Activated CD4-positive, alpha-beta T cell treated with anti-CD3 and anti-CD28 coated beads for 36 hours (primary cell): Measurements from ENCODE around the gene PPTC7. TPM values are rescaled to one million over a fixed set of nuclear protein-coding genes. Genes with fewer than 3 reads are reported as not detected.
A peak's percentile ranks its signal among the peaks of the same experiment; 100 is the strongest.
"Not testable (repeated sequence)": the region's sequence is repeated elsewhere in the genome, so short reads cannot be mapped to it uniquely, and the experiment has no call there.

Experiments
- ATAC-seq: fragments of 200-7000 bp; cut with Tn5 transposase; one replicate; pipeline ENCODE4 v1.10.0; 2021; ENCODE audit warnings: mild to moderate bottlenecking, moderate library complexity
- CTCF ChIA-PET: fragments of 350-600 bp; sonication (Branson Sonifier 250); formaldehyde crosslinking; loops from one replicate; lab custom pipeline; 2021; ENCODE audit warnings: antibody characterized with exemption; lab: Charles Lee
- POLR2A ChIA-PET: fragments of 350-600 bp; sonication (Branson Sonifier 250); formaldehyde crosslinking; loops from one replicate; lab custom pipeline; 2021; ENCODE audit warnings: antibody characterized with exemption, inconsistent platforms; lab: Charles Lee
- DNase-seq: peaks from one replicate; pipeline ENCODE4 v3.0.0-alpha.2; 2020
- H3K27ac Mint-ChIP-seq: one replicate; pipeline ENCODE4 v1.8.0; 2021; ENCODE audit warnings: mixed read lengths
- H3K27me3 Mint-ChIP-seq: one replicate; pipeline ENCODE4 v1.8.0; 2021; ENCODE audit warnings: mixed read lengths
- H3K36me3 Mint-ChIP-seq: one replicate; pipeline ENCODE4 v1.8.0; 2021; ENCODE audit warnings: low read depth, mixed read lengths
- H3K4me1 Mint-ChIP-seq: one replicate; pipeline ENCODE4 v1.8.0; 2021; ENCODE audit warnings: mixed read lengths
- H3K4me3 Mint-ChIP-seq: one replicate; pipeline ENCODE4 v1.8.0; 2021; ENCODE audit warnings: mild to moderate bottlenecking, moderate library complexity, mixed read lengths
- H3K9me3 Mint-ChIP-seq: one replicate; pipeline ENCODE4 v1.8.0; 2021; ENCODE audit warnings: low read depth, mixed read lengths
- intact Hi-C, 2 experiments: fragments of 100-400 bp; cut with DNase I in 1 of 2; cut with micrococcal nuclease in 1 of 2; formaldehyde crosslinking; loops; one replicate each; pipeline versions ENCODE4 v1.14.2 to v1.15.1; 2022 to 2024; cut with DNase I, micrococcal nuclease
- total RNA-seq, 2 experiments: library from RNA; stranded (reverse); gene quantifications; one replicate each; pipeline ENCODE4 v1.2.3, GENCODE V29; 2021

PPTC7 gene
- total RNA-seq, 2 experiments from 2014 or later = 33.4 to 36.5 TPM

GRCh38 chr12:110520876-110521712 is 62.0 kb downstream of the PPTC7 start:
- H3K36me3 Mint-ChIP-seq, intact Hi-C loops, H3K4me3 Mint-ChIP-seq, H3K9me3 Mint-ChIP-seq, H3K27me3 Mint-ChIP-seq, H3K27ac Mint-ChIP-seq: not testable (repeated sequence)
- CTCF ChIA-PET = interaction anchor here (4.0 kb wide), 1 partner anchor 81 kb away, joined by 19 read pairs; no protein-coding TSS in a partner anchor
- DNase-seq = peak; percentile 66
- peaks cover 15% of the 10 kb centered on the region for H3K4me1 Mint-ChIP-seq
- POLR2A ChIA-PET = interaction anchor here (1.3 kb wide), 1 partner anchor 19 kb away, joined by 4 read pairs; the partner anchor contains the start of genes RAD9B and VPS29
- ATAC-seq = peak; percentile 85

- H3K9me3 Mint-ChIP-seq, H3K4me3 Mint-ChIP-seq, H3K36me3 Mint-ChIP-seq, ATAC-seq, H3K27ac Mint-ChIP-seq, DNase-seq, H3K27me3 Mint-ChIP-seq, intact Hi-C loops: not testable (repeated sequence)
- POLR2A ChIA-PET = interaction anchor here (0.7 kb wide), 1 partner anchor 297 kb away, joined by 4 read pairs; no protein-coding TSS in a partner anchor
- CTCF ChIA-PET = interaction anchor here (1.0 to 4.0 kb wide), 2 partner anchors 9 to 84 kb away, joined by 5 to 19 read pairs; no protein-coding TSS in a partner anchor
- H3K4me1 Mint-ChIP-seq = peaks cover 15% of the 10 kb centered on the region
Observed at GRCh38 chr12:110518014-110518413, 65.1 kb downstream of the PPTC7 start.

GRCh38 chr12:110516995-110517394 is 66.1 kb downstream of the PPTC7 start:
- H3K4me3 Mint-ChIP-seq = no peak overlapping the region
- no peak overlapping the region for H3K27ac Mint-ChIP-seq
- no peaks in the 10 kb centered on the region for H3K9me3 Mint-ChIP-seq
- peaks cover 11% of the 10 kb centered on the region for H3K4me1 Mint-ChIP-seq
- no peaks in the 10 kb centered on the region for H3K36me3 Mint-ChIP-seq
- CTCF ChIA-PET = interaction anchor here (1.2 to 20.0 kb wide), 2 partner anchors 47 to 88 kb away, joined by 3 to 240 read pairs; no protein-coding TSS in a partner anchor
- no peak for ATAC-seq
- intact Hi-C loops = no loop called here
- DNase-seq = no peak
- H3K27me3 Mint-ChIP-seq = peaks cover 2% of the 10 kb centered on the region
- POLR2A ChIA-PET = no interaction called here

- ATAC-seq (no peak), DNase-seq (no peak)
- H3K4me1 Mint-ChIP-seq = no peaks in the 10 kb centered on the region
- no peaks in the 10 kb centered on the region for H3K9me3 Mint-ChIP-seq
- CTCF ChIA-PET = interaction anchor here (0.9 to 20.0 kb wide), 9 partner anchors 11 to 178 kb away, joined by 3 to 240 read pairs (median 3); no protein-coding TSS in a partner anchor
- no peak overlapping the region for H3K4me3 Mint-ChIP-seq
- POLR2A ChIA-PET = interaction anchor here (0.5 to 0.6 kb wide), 2 partner anchors 14 to 102 kb away, joined by 4 to 5 read pairs; no protein-coding TSS in a partner anchor
- peaks cover 2% of the 10 kb centered on the region for H3K27me3 Mint-ChIP-seq
- no peaks in the 10 kb centered on the region for H3K36me3 Mint-ChIP-seq
- no peak overlapping the region for H3K27ac Mint-ChIP-seq
- intact Hi-C loops = loop anchor here in 1 of 2 experiments (5.0 kb wide), 2 partner anchors 38 to 373 kb away; no protein-coding TSS in a partner anchor
Observed at GRCh38 chr12:110514363-110514762, 68.8 kb downstream of the PPTC7 start.

GRCh38 chr12:110513842-110514241 is 69.3 kb downstream of the PPTC7 start:
- POLR2A ChIA-PET = interaction anchor here (0.5 to 0.6 kb wide), 3 partner anchors 13 to 267 kb away, joined by 3 to 5 read pairs (median 4); no protein-coding TSS in a partner anchor
- Mint-ChIP-seq H3K36me3 (no peaks in the 10 kb centered on the region), H3K4me1 (no peaks in the 10 kb centered on the region), H3K4me3 (no peak overlapping the region), H3K27ac (no peak overlapping the region), H3K9me3 (no peaks in the 10 kb centered on the region), H3K27me3 (peaks cover 2% of the 10 kb centered on the region)
- DNase-seq (no peak), ATAC-seq (no peak)
- CTCF ChIA-PET = interaction anchor here (0.7 to 20.0 kb wide), 14 partner anchors 9 to 178 kb away, joined by 3 to 240 read pairs (median 4); partner anchors contain the start of genes ARPC3, RAD9B and VPS29
- intact Hi-C loops = loop anchor here (2.0 to 5.0 kb wide), 3 partner anchors 38 to 373 kb away; no protein-coding TSS in a partner anchor

GRCh38 chr12:110508071-110508586 is 75.0 kb downstream of the PPTC7 start:
- ChIA-PET POLR2A (no interaction called here), CTCF (interaction anchor here (0.6 to 20.0 kb wide), 4 partner anchors 10 to 97 kb away, joined by 3 to 240 read pairs (median 4); no protein-coding TSS in a partner anchor)
- DNase-seq (no peak), ATAC-seq (no peak)
- H3K9me3 Mint-ChIP-seq = no peaks in the 10 kb centered on the region
- no peaks in the 10 kb centered on the region for H3K4me1 Mint-ChIP-seq
- H3K27ac Mint-ChIP-seq = no peak overlapping the region
- H3K27me3 Mint-ChIP-seq = no peaks in the 10 kb centered on the region
- intact Hi-C loops = loop anchor here in 1 of 2 experiments (10.0 kb wide), 1 partner anchor 897 kb away; the partner anchor contains the start of gene SH2B3
- no peaks in the 10 kb centered on the region for H3K36me3 Mint-ChIP-seq
- no peak overlapping the region for H3K4me3 Mint-ChIP-seq

- intact Hi-C loops = loop anchor here in 1 of 2 experiments (10.0 kb wide), 1 partner anchor 899 kb away; the partner anchor contains the start of gene SH2B3
- H3K4me3 Mint-ChIP-seq = no peak overlapping the region
- ATAC-seq = no peak
- DNase-seq = no peak
- H3K27me3 Mint-ChIP-seq = no peaks in the 10 kb centered on the region
- peaks cover 19% of the 10 kb centered on the region for H3K36me3 Mint-ChIP-seq
- ChIA-PET CTCF (interaction anchor here (20.0 kb wide), 1 partner anchor 99 kb away, joined by 240 read pairs; no protein-coding TSS in a partner anchor), POLR2A (no interaction called here)
- H3K9me3 Mint-ChIP-seq = peaks cover 4% of the 10 kb centered on the region
- peaks cover 13% of the 10 kb centered on the region for H3K4me1 Mint-ChIP-seq
- no peak overlapping the region for H3K27ac Mint-ChIP-seq
Observed at GRCh38 chr12:110505332-110505731, 77.8 kb downstream of the PPTC7 start.

GRCh38 chr12:110503432-110503831 is 79.7 kb downstream of the PPTC7 start:
- DNase-seq (no peak), ATAC-seq (no peak)
- intact Hi-C loops = loop anchor here (2.0 to 10.0 kb wide), 4 partner anchors 239 to 901 kb away; partner anchors contain the start of genes PPP1CC (in 2 of the 2), GIT2 (in 1 of the 2) and SH2B3 (in 1 of the 2)
- POLR2A ChIA-PET = interaction anchor here (0.9 kb wide), 1 partner anchor 35 kb away, joined by 4 read pairs; the partner anchor contains the start of gene GPN3
- peak overlapping the region; percentile 73 for H3K27ac Mint-ChIP-seq
- peaks cover 25% of the 10 kb centered on the region for H3K4me1 Mint-ChIP-seq
- H3K9me3 Mint-ChIP-seq = peaks cover 4% of the 10 kb centered on the region
- CTCF ChIA-PET = interaction anchor here (0.7 to 20.0 kb wide), 8 partner anchors 11 to 523 kb away, joined by 3 to 240 read pairs (median 4); partner anchors contain the start of genes FAM216A and GPN3
- H3K27me3 Mint-ChIP-seq = no peaks in the 10 kb centered on the region
- H3K36me3 Mint-ChIP-seq = peaks cover 31% of the 10 kb centered on the region
- no peak overlapping the region for H3K4me3 Mint-ChIP-seq

GRCh38 chr12:110501752-110502738 is 81.1 kb downstream of the PPTC7 start, which contains the start of the genes RAD9B and VPS29:
TSS of gene RAD9B (plus strand) at chr12:110502331. CDS start at chr12:110502338, 7 bp downstream.
TSS of gene VPS29 (minus strand) at chr12:110502111. CDS start at chr12:110502051, 60 bp downstream.
- intact Hi-C loops = loop anchor here (1.0 to 10.0 kb wide), 14 partner anchors 34 to 903 kb away; partner anchors contain the start of genes ARPC3 (in 2 of the 2), FAM216A (in 2 of the 2), GPN3 (in 2 of the 2) and PPP1CC (in 2 of the 2)
- H3K27me3 Mint-ChIP-seq = no peaks in the 10 kb centered on the region
- peak within 1 kb of the TSS; percentile 94 for H3K27ac Mint-ChIP-seq
- H3K36me3 Mint-ChIP-seq = peaks cover 31% of the 10 kb centered on the region
- DNase-seq = peak; percentile 100
- H3K9me3 Mint-ChIP-seq = peaks cover 4% of the 10 kb centered on the region
- ChIA-PET POLR2A (interaction anchor here (0.5 to 2.4 kb wide), 13 partner anchors 19 to 503 kb away, joined by 3 to 26 read pairs (median 5); partner anchors contain the start of genes ANKRD13A, ARPC3, FAM216A and GPN3), CTCF (interaction anchor here (0.6 to 20.0 kb wide), 7 partner anchors 11 to 295 kb away, joined by 3 to 240 read pairs (median 4); partner anchors contain the start of genes FAM216A and GPN3)
- peak within 1 kb of the TSS; percentile 95 for H3K4me3 Mint-ChIP-seq
- H3K4me1 Mint-ChIP-seq = peaks cover 28% of the 10 kb centered on the region
- ATAC-seq = peak; percentile 97
